HG03469 (cell line): Measurements from ENCODE around the gene GSE1.

ENCODE experiments used
- ATAC-seq: cut with Tn5 transposase; IDR thresholded peaks from one replicate; pipeline ENCODE4 v1.9.1; 2021; ENCODE audit warnings: mild to moderate bottlenecking, moderate library complexity, moderate number of reproducible peaks; ENCODE audit not compliant: unreplicated experiment

GSE1 gene

DNA sequence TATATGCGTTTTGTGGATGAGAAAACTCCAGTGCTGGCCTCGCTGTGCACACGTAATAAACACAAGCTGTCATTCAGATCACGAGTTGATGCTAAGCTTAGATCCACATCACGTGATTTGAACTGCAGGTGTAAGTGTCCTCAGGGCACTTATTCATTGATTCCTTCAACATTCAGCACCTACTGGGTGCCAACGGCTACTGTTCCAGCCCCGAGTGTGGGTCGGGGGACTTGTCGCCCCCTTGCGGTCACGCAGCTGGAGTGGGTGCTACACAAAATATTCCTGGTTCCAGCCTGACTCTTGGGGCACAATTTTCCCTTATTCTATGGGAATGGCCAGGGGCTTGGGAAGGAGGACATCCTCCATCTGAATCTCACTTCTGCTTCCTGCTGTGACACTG lies 105.6 kb downstream of the GSE1 start:
- ATAC-seq = no peak

- no peak for ATAC-seq
Measured at GRCh38 chr16:85719605-85720301, 106.6 kb downstream of the GSE1 start.

GRCh38 chr16:85720302-85720637 lies 107.1 kb downstream of the GSE1 start:
- ATAC-seq = no peak

DNA sequence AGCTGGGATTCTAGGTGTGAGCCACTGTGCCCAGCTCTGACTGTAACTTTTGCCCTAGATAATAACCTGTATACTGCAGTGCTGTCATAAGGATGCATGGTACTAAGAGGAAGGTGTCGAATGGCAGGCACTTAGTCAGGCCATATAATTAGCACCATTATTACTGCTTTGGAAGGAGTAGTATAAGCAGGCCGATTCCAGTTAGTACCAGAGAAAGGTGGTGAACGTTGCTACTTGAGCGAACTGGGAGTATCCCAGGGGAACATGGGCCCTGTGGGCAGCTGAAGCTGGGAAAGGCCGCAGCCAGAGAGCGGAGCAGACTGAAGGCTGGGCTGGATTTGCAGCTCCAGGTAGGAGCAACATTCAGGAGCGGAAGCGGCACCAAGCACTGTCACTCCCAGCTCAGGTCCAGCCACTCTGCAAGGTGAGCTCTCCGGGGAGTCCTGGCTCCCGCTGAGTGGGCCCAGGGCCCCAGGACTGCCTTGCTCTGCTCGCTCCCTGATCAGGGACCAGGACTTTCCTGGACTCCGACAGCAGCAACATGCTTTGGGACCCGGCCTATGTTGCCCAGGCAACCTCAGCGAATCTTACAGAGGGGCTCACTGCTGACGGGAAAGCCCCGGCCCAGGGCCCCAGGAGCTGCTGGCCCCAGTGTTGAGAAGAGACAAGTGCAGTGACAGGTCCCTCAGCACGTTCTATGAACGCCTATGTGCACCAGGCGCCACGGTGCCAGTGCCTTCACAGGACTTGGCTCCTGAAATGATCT lies 109.2 kb downstream of the GSE1 start:
- ATAC-seq = no peak

GRCh38 chr16:85724126-85724879 lies 111.2 kb downstream of the GSE1 start:
- ATAC-seq = no peak

DNA sequence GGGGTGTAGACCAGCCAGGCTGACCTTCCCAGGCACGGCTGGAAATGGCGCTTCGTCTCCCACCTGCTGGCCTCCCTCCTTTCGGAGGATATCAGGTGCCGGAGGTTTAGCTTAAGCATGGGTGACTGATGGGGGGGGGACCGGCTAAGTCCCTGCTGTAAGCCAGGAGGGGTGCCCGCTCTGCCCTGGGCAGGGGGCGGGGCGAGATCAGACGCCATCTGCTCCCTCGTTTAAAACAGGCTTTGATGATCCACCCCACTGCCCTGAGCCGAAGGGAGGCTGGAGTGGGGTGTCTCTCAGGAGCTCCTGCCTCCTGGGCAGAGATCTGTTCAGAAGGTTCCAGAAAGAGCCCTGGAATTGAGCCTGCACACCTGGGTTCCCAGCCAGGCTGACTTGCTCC lies 111.8 kb downstream of the GSE1 start:
- no peak for ATAC-seq
